GM21360 (cell line): ENCODE measurements around the gene RFK.
"Not testable (repeated sequence)": the region's sequence is repeated elsewhere in the genome, so short reads cannot be mapped to it uniquely, and the experiment has no call there.

ENCODE experiments used
- ATAC-seq: cut with Tn5 transposase; IDR thresholded peaks from one replicate; pipeline ENCODE4 v1.9.1; 2021; ENCODE audit warnings: mild to moderate bottlenecking, moderate library complexity; ENCODE audit not compliant: unreplicated experiment

RFK gene

GRCh38 chr9:76372336-76372735, 21.9 kb downstream of the RFK start:
- no peak for ATAC-seq

- ATAC-seq = no peak
Measured at GRCh38 chr9:76371901-76372300, 22.3 kb downstream of the RFK start.

GRCh38 chr9:76370396-76371023, 23.7 kb downstream of the RFK start:
- ATAC-seq = no peak

DNA sequence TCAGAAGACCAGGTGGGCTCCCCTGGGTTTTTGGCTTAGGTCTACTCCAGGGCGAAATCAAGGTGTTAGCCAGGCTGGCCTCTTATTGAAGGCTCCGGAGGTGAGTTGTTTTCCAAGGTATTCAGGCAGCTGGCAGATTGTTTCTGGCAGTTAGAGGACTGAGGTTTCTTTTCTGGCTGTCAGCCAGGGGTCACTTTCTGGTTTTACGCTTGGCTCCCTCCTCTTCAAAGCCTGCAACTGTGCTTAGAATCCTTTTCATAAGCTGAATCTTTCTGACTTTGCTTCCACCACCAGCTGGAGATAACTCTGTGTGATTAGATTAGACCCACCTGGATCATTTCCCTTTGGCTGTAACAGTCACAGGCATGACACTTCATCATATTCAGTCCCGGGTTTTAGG, 24.6 kb downstream of the RFK start:
- ATAC-seq = no peak

- no peak for ATAC-seq
Measured at GRCh38 chr9:76366275-76366674, 28.0 kb downstream of the RFK start.

DNA sequence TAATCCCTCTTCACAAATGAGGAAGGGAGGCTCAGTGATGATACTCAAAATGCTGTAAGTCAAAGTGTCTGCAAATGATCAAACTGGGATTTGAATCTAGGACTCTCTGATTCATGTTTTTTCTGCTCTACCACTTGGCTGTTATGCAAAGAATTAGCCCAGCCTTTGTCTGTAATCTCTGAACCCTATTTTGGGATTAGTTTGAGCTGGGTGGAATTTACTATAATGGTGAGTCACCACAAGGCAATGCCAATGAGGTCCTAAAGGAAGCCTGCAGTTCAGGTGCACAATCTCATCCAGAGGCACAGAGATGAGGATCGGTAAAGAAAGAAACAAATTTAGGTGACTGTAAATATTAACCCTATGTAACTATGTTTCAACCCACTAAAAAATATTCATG, 29.2 kb downstream of the RFK start:
- ATAC-seq = no peak

- ATAC-seq = no peak
Measured at GRCh38 chr9:76363032-76363395, 31.2 kb downstream of the RFK start.

DNA sequence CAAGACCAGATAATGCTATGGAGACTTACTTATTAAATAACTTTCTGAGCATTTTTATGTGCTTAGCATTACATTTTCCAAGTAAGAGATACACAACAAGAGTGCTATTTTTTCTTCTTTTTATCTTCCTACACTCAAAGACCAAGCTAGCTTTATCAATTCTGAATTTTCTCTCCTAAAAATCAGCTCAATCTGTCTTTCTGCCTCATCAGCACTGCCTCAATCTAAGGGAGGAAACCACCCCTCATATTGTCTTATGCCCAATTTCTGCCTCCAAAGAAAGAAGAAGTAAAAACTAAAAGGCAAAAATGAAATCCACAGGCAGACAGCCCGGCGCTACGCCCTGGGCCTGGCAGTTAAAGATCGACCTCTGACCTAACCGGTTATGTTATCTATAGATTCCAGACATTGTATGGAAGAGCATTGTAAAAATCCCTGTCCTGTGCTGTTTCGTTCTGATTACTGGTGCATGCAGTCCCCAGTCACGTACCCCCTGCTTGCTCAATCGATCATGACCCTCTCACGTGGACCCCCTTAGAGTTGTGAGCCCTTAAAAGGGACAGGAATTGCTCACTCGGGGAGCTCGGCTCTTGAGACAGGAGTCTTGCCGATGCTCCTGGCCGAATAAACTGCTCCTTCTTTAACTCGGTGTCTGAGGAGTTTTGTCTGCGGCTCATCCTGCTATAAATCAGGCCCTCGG, 31.7 kb downstream of the RFK start:
- not testable (repeated sequence) for ATAC-seq

DNA sequence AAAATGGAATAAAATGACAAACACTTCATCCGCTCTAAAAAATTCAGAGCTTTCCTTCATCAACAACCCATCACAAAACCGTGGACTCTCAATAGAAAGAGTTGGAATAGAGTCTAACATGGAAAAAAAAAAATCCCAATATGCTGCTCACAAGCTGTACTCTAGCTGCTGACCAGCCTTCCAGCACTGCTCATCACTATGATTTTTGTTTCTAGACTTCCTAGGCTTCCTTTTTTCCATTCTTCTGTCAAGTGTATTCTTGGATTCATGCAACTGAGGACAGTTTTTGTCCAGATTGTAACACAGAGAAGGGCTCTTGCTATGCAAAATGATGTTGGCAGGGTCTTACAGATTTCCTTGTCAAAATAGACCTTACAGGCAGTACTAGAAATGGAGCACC, 34.5 kb downstream of the RFK start:
- ATAC-seq = no peak

DNA sequence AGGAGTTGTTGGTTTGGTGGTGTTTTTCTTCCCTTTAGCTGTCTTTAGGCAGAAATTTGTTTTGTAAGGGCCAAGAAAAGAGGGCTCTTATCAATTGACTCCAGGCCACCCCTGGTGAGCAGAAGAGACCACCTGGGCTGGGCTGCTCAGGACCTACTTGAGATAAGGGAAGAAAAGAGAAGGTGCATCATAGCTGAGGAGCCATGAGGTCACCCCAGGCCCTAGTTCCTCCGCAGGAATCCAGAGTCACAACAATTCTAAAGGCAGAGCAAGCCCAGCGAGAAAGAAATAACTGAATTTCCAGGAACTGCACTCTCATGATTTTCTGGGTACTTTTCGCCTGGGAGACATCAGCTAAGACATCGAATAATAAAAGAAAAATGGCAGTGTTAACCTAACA, 34.9 kb downstream of the RFK start:
- no peak for ATAC-seq

- ATAC-seq = no peak
Measured at GRCh38 chr9:76358628-76359280, 35.5 kb downstream of the RFK start.

DNA sequence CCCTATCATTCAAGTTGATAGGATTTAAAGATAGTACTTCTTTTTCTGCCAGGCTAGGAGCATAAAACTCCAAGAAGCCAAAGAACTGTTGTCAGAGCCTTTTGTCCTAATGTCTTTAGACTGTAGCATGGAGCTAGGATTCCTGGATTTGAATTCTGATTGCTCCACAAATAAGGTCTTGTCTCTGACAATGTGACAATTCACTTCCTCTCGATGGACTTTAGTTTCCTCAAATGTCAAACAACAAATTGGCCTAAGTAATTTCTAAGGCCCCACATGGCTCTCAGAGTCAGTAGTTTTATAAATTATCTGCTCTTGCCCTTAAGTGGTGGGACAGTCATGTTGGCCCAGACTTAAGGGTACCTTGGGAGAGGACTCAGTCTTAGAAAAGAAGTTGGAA, 36.7 kb downstream of the RFK start:
- ATAC-seq = no peak

- ATAC-seq = no peak
Measured at GRCh38 chr9:76355886-76356285, 38.3 kb downstream of the RFK start.

- ATAC-seq = no peak
Measured at GRCh38 chr9:76354221-76354620, 40.0 kb downstream of the RFK start.

- no peak for ATAC-seq
Measured at GRCh38 chr9:76353280-76353679, 40.9 kb downstream of the RFK start.

DNA sequence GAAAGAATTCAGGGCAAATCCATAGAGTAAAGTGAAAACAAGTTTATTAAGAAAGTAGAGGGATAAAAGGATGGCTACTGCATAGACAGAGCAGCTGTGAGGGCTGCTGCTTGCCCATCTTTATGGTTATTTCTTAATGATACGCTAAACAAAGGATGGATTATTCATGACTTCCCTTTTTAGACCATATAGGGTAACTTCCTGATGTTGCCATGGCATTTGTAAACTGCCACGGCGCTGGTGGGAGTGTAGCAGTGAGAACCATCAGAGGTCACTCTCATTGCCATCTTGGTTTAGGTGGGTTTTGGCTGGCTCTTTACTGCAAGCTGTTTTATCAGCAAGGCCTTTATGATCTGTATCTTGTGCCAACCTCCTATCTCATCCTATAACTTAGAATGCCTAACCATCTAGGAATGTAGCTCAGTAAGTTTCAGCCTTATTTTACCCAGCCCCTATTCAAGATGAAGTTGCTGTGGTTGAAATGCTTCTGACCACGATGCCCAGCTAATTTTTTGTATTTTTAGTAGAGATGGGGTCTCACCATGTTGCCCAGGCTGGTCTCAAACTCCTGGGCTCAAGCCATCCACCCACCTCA, 42.1 kb downstream of the RFK start:
- ATAC-seq = no peak

GRCh38 chr9:76351006-76351405, 43.2 kb downstream of the RFK start:
- no peak for ATAC-seq

DNA sequence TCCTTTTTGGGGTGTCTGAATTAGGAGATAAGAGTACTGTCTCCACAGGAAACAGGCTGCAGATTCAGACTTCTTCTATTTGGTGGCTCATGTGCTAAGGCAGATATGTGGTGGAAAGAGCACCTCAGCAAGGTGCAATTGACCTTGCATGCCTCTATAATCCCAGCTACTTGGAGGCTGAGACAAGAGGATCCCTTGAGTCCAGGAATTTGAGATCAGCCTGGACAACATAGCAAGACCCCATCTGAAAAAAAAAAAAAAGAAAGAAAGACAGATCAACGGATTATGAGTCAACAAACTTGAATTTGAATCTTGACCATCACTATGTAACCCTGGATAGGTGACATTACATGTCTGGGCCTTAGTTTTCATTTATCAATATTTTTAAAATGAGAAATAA, 44.4 kb downstream of the RFK start:
- no peak for ATAC-seq

GRCh38 chr9:76342858-76343257, 51.4 kb downstream of the RFK start:
- no peak for ATAC-seq

- no peak for ATAC-seq
Measured at GRCh38 chr9:76342201-76342600, 52.0 kb downstream of the RFK start.

- no peak for ATAC-seq
Measured at GRCh38 chr9:76341616-76342015, 52.6 kb downstream of the RFK start.

- ATAC-seq = no peak
Measured at GRCh38 chr9:76338418-76338817, 55.8 kb downstream of the RFK start.
